PC-9 (cell line): ENCODE results near the gene PSMB1. TPM values are rescaled to one million over a fixed set of nuclear protein-coding genes. Genes with fewer than 3 reads are reported as not detected.
"Not testable (repeated sequence)": the region's sequence is repeated elsewhere in the genome, so short reads cannot be mapped to it uniquely, and the experiment has no call there.

ENCODE experiments used
- BruUV-seq: library from RNA; stranded (reverse); fragments of 400-500 nt; replicated peaks from 2 replicates; lab custom pipeline; 2021; lab: Mats Ljungman, UMichigan
- CTCF ChIA-PET: fragments of 300-600 bp; sonication (Branson Sonifier 250); formaldehyde crosslinking; loops from one replicate; lab custom pipeline; 2022; ENCODE audit warnings: antibody characterized with exemption; lab: Charles Lee
- POLR2A ChIA-PET: fragments of 300-600 bp; sonication (Branson Sonifier 250); formaldehyde crosslinking; loops from one replicate; lab custom pipeline; 2022; ENCODE audit warnings: antibody characterized with exemption; ENCODE audit not compliant: unreplicated experiment; lab: Charles Lee
- DNase-seq, 2 experiments: peaks; one replicate each; pipeline versions ENCODE4 v3.0.0 to v3.0.0-alpha.2; 2015 to 2022; ENCODE audit warnings: mixed read lengths in 1 of 2
- H2AFZ ChIP-seq: fragments of 200-600 bp; sonication (generic); 2 replicates; pipeline ENCODE4 v1.8.1; 2017; ENCODE audit warnings: antibody characterized with exemption
- H3F3A ChIP-seq: fragments of 200-600 bp; sonication (generic); 2 replicates; pipeline ENCODE4 v1.8.1; 2017; ENCODE audit warnings: antibody characterized with exemption, mild to moderate bottlenecking, low read depth; ENCODE audit not compliant: insufficient read depth
- H3K27ac ChIP-seq: fragments of 200-600 bp; sonication (generic); 2 replicates; pipeline ENCODE4 v1.6.1; 2016; ENCODE audit warnings: mixed run types
- H3K27me3 ChIP-seq: fragments of 200-600 bp; sonication (generic); 2 replicates; pipeline ENCODE4 v1.6.1; 2016; ENCODE audit warnings: low read depth, mixed run types; ENCODE audit not compliant: insufficient read depth
- H3K36me3 ChIP-seq: fragments of 200-600 bp; sonication (generic); 2 replicates; pipeline ENCODE4 v1.6.1; 2016; ENCODE audit warnings: low read depth, mixed run types
- H3K4me1 ChIP-seq: fragments of 200-600 bp; sonication (generic); replicated peaks from 2 replicates; pipeline ENCODE4 v1.6.1; 2016; ENCODE audit warnings: mixed run types; ENCODE audit not compliant: insufficient read depth
- H3K4me2 ChIP-seq: fragments of 200-600 bp; sonication (generic); 2 replicates; pipeline ENCODE4 v1.6.1; 2017; ENCODE audit warnings: mixed run types
- H3K4me3 ChIP-seq: fragments of 200-600 bp; sonication (generic); 2 replicates; pipeline ENCODE4 v1.6.1; 2016; ENCODE audit warnings: mixed run types
- H3K79me2 ChIP-seq: fragments of 200-600 bp; sonication (generic); 2 replicates; pipeline ENCODE4 v1.6.1; 2017; ENCODE audit warnings: low read depth, mixed run types
- H3K9me2 ChIP-seq: fragments of 200-600 bp; sonication (generic); 2 replicates; pipeline ENCODE4 v1.8.1; 2017; ENCODE audit warnings: mild to moderate bottlenecking; ENCODE audit not compliant: insufficient read depth
- H3K9me3 ChIP-seq: fragments of 200-600 bp; sonication (generic); 2 replicates; pipeline ENCODE4 v1.8.1; 2016; ENCODE audit warnings: low read depth; ENCODE audit not compliant: insufficient read depth
- H4K20me1 ChIP-seq: fragments of 200-600 bp; sonication (generic); 2 replicates; pipeline ENCODE4 v1.8.1; 2017; ENCODE audit not compliant: insufficient read depth
- CTCF ChIP-seq: fragments of 200-600 bp; sonication (generic); conservative IDR thresholded peaks from 2 replicates; pipeline ENCODE4 v1.6.1; 2017; ENCODE audit warnings: mixed run types, antibody characterized with exemption, mild to moderate bottlenecking, moderate library complexity
- EZH2 ChIP-seq: fragments of 200-600 bp; sonication (generic); IDR thresholded peaks from 2 replicates; pipeline ENCODE4 v1.8.0; 2017; ENCODE audit warnings: antibody characterized with exemption, low read depth
- intact Hi-C: fragments of 100-400 bp; cut with micrococcal nuclease; formaldehyde crosslinking; loops from one replicate; pipeline ENCODE4 v1.10.0; 2022; ENCODE audit not compliant: unreplicated experiment
- total RNA-seq: library from RNA; stranded (reverse); gene quantifications from 2 replicates; pipeline ENCODE4 v1.2.3, GENCODE V29; 2021

Gene PSMB1
- total RNA-seq, 1 experiment from 2014 or later = 169 TPM

GRCh38 chr6:170512249-170512648 lies 40.9 kb downstream of the PSMB1 start:
- CTCF ChIA-PET = no interaction called here
- no peak for DNase-seq

GRCh38 chr6:170510631-170511030 lies 42.5 kb downstream of the PSMB1 start:
- no peaks in the 10 kb centered on the region for H3K9me3 ChIP-seq
- H3K9me2 ChIP-seq = no peaks in the 10 kb centered on the region
- no peaks in the 10 kb centered on the region for H4K20me1 ChIP-seq
- CTCF ChIA-PET = interaction anchor here (0.6 kb wide), 1 partner anchor 662 kb away, joined by 6 read pairs; no protein-coding TSS in a partner anchor
- no peaks in the 10 kb centered on the region for H3K36me3 ChIP-seq
- peaks cover 59% of the 10 kb centered on the region for H3K27me3 ChIP-seq
- no peaks in the 10 kb centered on the region for H3K79me2 ChIP-seq
- no peaks in the 10 kb centered on the region for H3F3A ChIP-seq
- H2AFZ ChIP-seq = no peak overlapping the region
- H3K4me2 ChIP-seq = no peak overlapping the region
- intact Hi-C loops = no loop called here
- no TSS peak for BruUV-seq
- no peak overlapping the region for H3K4me3 ChIP-seq
- POLR2A ChIA-PET = no interaction called here
- H3K27ac ChIP-seq = no peak overlapping the region
- DNase-seq = no peak
- TF ChIP-seq CTCF = no peak
- TF ChIP-seq EZH2 = no peak
- H3K4me1 ChIP-seq = no peaks in the 10 kb centered on the region

More at GRCh38 chr6:170512249-170512648, 40.9 kb downstream of the PSMB1 start:
- H3K36me3 ChIP-seq = no peaks in the 10 kb centered on the region
- no peaks in the 10 kb centered on the region for H3K79me2 ChIP-seq
- no peaks in the 10 kb centered on the region for H3K9me3 ChIP-seq
- no peak overlapping the region for H3K4me3 ChIP-seq
- no TSS peak for BruUV-seq
- no peak for TF ChIP-seq EZH2
- no peak for TF ChIP-seq CTCF
- H3K27me3 ChIP-seq = peaks cover 56% of the 10 kb centered on the region
- intact Hi-C loops = no loop called here
- no peaks in the 10 kb centered on the region for H4K20me1 ChIP-seq
- H3F3A ChIP-seq = no peaks in the 10 kb centered on the region
- POLR2A ChIA-PET = no interaction called here
- H3K9me2 ChIP-seq = no peaks in the 10 kb centered on the region
- H2AFZ ChIP-seq = no peak overlapping the region
- no peak overlapping the region for H3K4me2 ChIP-seq
- H3K27ac ChIP-seq = no peak overlapping the region
- no peaks in the 10 kb centered on the region for H3K4me1 ChIP-seq

DNA sequence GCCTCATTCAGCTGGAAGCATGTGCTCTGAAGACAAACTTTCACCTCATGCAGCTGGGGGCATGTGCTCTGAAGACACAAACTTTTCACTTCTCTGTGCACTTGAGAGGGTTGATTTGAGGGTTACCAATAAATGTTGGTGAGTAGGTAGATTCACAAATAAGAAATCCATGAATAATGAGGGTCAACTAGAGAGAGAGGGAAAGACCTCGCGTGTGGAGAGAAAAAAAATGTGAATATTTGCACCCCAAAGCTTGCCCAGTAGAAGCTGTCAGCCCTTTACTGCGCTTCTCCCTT lies 43.4 kb downstream of the PSMB1 start:
- Histone ChIP-seq H3K4me1 (no peaks in the 10 kb centered on the region), H3K36me3 (no peaks in the 10 kb centered on the region), H3K79me2 (no peaks in the 10 kb centered on the region), H3K4me3 (no peak overlapping the region), H3K9me3 (no peaks in the 10 kb centered on the region), H2AFZ (no peak overlapping the region), H3K9me2 (no peaks in the 10 kb centered on the region), H3K27ac (no peak overlapping the region), H3K4me2 (no peak overlapping the region), H3F3A (no peaks in the 10 kb centered on the region), H4K20me1 (no peaks in the 10 kb centered on the region), H3K27me3 (peaks cover 57% of the 10 kb centered on the region)
- DNase-seq = no peak
- intact Hi-C loops = no loop called here
- ChIA-PET CTCF (no interaction called here), POLR2A (no interaction called here)
- BruUV-seq = no TSS peak
- no peak for TF ChIP-seq CTCF
- no peak for TF ChIP-seq EZH2

- H3K4me3 ChIP-seq, H3K27ac ChIP-seq, H3K36me3 ChIP-seq, H3K79me2 ChIP-seq, H3F3A ChIP-seq, H3K4me2 ChIP-seq, H4K20me1 ChIP-seq, H3K9me3 ChIP-seq, H3K4me1 ChIP-seq, CTCF ChIA-PET, BruUV-seq, intact Hi-C loops, H3K9me2 ChIP-seq, POLR2A ChIA-PET, H2AFZ ChIP-seq, DNase-seq: not testable (repeated sequence)
- peaks cover 60% of the 10 kb centered on the region for H3K27me3 ChIP-seq
Measured at GRCh38 chr6:170508892-170509722, 44.0 kb downstream of the PSMB1 start.

GRCh38 chr6:170508275-170508674 lies 44.8 kb downstream of the PSMB1 start:
- BruUV-seq, H2AFZ ChIP-seq, POLR2A ChIA-PET, H3F3A ChIP-seq, H3K9me2 ChIP-seq, H3K27ac ChIP-seq, H3K36me3 ChIP-seq, H4K20me1 ChIP-seq, H3K4me1 ChIP-seq, CTCF ChIA-PET, DNase-seq, H3K4me3 ChIP-seq, H3K9me3 ChIP-seq, H3K4me2 ChIP-seq, H3K79me2 ChIP-seq, intact Hi-C loops: not testable (repeated sequence)
- peaks cover 54% of the 10 kb centered on the region for H3K27me3 ChIP-seq
